Measurements from ENCODE around the gene B3GNT5. TPM values are rescaled to one million over a fixed set of nuclear protein-coding genes. Genes with fewer than 3 reads are reported as not detected.

B3GNT5 gene
- total and polyA plus RNA-seq, 9 of the 15 experiments (the other 6 are each of a cell fraction or from before 2014, with no cell fraction given) = 8.8 to 23.8 (median 14.4) TPM

GRCh38 chr3:183287301-183287971 lies 34.4 kb downstream of the B3GNT5 start (continued):
- TF ChIP-seq REST (IDR thresholded peaks at IDR 0.05; ENCODE audit: borderline replicate concordance) (no peak), REST (CRISPR knock-in tag; IDR thresholded peaks at IDR 0.05; ENCODE audit: low read depth) (no peak), SRF (CRISPR knock-in tag; IDR thresholded peaks at IDR 0.05) (no peak), TEAD2 (tag; IDR thresholded peaks at IDR 0.05) (no peak), MBD2 (IDR thresholded peaks at IDR 0.05; ENCODE audit: borderline replicate concordance, low read depth) (no peak), ZNF175 (CRISPR knock-in tag; IDR thresholded peaks at IDR 0.05; ENCODE audit: low read depth) (peak; percentile 94), TRIM28 (IDR thresholded peaks at IDR 0.05) (no peak), CHCHD3 (CRISPR knock-in tag; IDR thresholded peaks at IDR 0.05) (no peak), E4F1 (CRISPR knock-in tag; IDR thresholded peaks at IDR 0.05; ENCODE audit: borderline replicate concordance) (no peak), MAZ (CRISPR knock-in tag; conservative IDR thresholded peaks at IDR 0.05 in 1 of 2, IDR thresholded peaks at IDR 0.05 in 1 of 2) (no peak), PCBP2 (IDR thresholded peaks at IDR 0.05; ENCODE audit: low read depth, low read length, poor library complexity, severe bottlenecking) (no peak)
- TF ChIP-seq, protein P1, sequence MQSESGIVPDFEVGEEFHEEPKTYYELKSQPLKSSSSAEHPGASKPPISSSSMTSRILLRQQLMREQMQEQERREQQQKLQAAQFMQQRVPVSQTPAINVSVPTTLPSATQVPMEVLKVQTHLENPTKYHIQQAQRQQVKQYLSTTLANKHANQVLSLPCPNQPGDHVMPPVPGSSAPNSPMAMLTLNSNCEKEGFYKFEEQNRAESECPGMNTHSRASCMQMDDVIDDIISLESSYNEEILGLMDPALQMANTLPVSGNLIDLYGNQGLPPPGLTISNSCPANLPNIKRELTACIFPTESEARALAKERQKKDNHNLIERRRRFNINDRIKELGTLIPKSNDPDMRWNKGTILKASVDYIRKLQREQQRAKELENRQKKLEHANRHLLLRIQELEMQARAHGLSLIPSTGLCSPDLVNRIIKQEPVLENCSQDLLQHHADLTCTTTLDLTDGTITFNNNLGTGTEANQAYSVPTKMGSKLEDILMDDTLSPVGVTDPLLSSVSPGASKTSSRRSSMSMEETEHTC (IDR thresholded peaks at IDR 0.05) = no peak
- TF ChIP-seq, protein P2, sequence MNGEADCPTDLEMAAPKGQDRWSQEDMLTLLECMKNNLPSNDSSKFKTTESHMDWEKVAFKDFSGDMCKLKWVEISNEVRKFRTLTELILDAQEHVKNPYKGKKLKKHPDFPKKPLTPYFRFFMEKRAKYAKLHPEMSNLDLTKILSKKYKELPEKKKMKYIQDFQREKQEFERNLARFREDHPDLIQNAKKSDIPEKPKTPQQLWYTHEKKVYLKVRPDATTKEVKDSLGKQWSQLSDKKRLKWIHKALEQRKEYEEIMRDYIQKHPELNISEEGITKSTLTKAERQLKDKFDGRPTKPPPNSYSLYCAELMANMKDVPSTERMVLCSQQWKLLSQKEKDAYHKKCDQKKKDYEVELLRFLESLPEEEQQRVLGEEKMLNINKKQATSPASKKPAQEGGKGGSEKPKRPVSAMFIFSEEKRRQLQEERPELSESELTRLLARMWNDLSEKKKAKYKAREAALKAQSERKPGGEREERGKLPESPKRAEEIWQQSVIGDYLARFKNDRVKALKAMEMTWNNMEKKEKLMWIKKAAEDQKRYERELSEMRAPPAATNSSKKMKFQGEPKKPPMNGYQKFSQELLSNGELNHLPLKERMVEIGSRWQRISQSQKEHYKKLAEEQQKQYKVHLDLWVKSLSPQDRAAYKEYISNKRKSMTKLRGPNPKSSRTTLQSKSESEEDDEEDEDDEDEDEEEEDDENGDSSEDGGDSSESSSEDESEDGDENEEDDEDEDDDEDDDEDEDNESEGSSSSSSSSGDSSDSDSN (IDR thresholded peaks at IDR 0.05; ENCODE audit: borderline replicate concordance in 1 of 2, low read depth in 2 of 2, low read length in 2 of 2) = no peak
